Uterus (tissue), 2 donors: ENCODE data around the gene PCDH9.

ENCODE experiments used
- POLR2A ChIP-seq, 2 donors: fragments of 450-650 bp; IDR thresholded peaks; one replicate each; pipeline ENCODE4 v1.6.1; 2016; ENCODE audit warnings: antibody characterized with exemption in 2 of 2, mild to moderate bottlenecking in 1 of 2, moderate library complexity in 1 of 2
- TF ChIP-seq, protein P1 (sequence below), 4 experiments: fragments of 200-600 bp in 2 of 4; fragments of 450-650 bp in 2 of 4; sonication (generic) in 2 of 4; IDR thresholded peaks; one replicate each; pipeline ENCODE4 v1.5.1; 2016 to 2019; ENCODE audit warnings: antibody characterized with exemption in 4 of 4, mild to moderate bottlenecking in 2 of 4, moderate library complexity in 1 of 4

DNA sequence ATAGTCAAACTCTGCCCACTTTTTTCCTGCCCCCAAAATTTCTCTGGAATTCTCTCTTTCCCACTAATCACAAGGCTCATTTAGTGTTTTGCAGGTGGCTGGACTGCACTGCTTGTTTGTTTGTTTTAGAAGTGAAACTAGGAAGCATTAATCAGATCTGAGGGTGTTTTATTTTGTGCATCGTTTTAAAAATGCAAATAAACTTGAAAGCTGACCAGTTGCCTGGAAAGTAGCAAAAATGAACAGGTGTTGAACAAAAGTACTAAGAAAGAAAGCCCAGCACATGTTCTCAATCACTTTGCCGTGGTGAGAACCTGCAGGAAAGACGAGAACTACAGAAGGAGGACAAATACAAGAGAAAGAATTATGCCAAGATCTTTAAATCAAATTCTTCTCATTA is 365.5 kb downstream of the PCDH9 start:
- no peak for TF ChIP-seq POLR2A (IDR thresholded peaks at IDR 0.05)
- TF ChIP-seq, protein P1, sequence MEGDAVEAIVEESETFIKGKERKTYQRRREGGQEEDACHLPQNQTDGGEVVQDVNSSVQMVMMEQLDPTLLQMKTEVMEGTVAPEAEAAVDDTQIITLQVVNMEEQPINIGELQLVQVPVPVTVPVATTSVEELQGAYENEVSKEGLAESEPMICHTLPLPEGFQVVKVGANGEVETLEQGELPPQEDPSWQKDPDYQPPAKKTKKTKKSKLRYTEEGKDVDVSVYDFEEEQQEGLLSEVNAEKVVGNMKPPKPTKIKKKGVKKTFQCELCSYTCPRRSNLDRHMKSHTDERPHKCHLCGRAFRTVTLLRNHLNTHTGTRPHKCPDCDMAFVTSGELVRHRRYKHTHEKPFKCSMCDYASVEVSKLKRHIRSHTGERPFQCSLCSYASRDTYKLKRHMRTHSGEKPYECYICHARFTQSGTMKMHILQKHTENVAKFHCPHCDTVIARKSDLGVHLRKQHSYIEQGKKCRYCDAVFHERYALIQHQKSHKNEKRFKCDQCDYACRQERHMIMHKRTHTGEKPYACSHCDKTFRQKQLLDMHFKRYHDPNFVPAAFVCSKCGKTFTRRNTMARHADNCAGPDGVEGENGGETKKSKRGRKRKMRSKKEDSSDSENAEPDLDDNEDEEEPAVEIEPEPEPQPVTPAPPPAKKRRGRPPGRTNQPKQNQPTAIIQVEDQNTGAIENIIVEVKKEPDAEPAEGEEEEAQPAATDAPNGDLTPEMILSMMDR (IDR thresholded peaks at IDR 0.05), result no peak
